ENCODE data around the gene ACBD6. TPM values are rescaled to one million over a fixed set of nuclear protein-coding genes. Genes with fewer than 3 reads are reported as not detected.

ACBD6 gene
- total RNA-seq, 1 experiment from 2014 or later = 48.5 TPM

- Histone ChIP-seq H3K9me3 (ENCODE audit: control insufficient read depth, insufficient read depth, low read depth, low read length) (no peaks in the 10 kb centered on the region), H3K36me3 (ENCODE audit: control insufficient read depth, insufficient read depth, low read length) (no peaks in the 10 kb centered on the region), H3K27me3 (ENCODE audit: control insufficient read depth, insufficient read depth, low read length) (no peaks in the 10 kb centered on the region), H3K27ac (ENCODE audit: low read length) (no peak overlapping the region), H3K4me3 (ENCODE audit: low read depth in 2 of 2, low read length in 2 of 2) (no peak overlapping the region), H3K4me1 (ENCODE audit: control insufficient read depth, insufficient read depth, low read length) (no peaks in the 10 kb centered on the region)
- CTCF ChIA-PET = no interaction called here
- intact Hi-C loops (cut with micrococcal nuclease; ENCODE audit: unreplicated experiment) = no loop called here
- POLR2A ChIA-PET = no interaction called here
- in situ Hi-C loops (cut with HindIII; ENCODE audit: low pct_unique_long_range_greater_than_20kb, low sequenced_read_pairs) = no loop called here
- ATAC-seq (no peak), DNase-seq (ENCODE audit: low read depth, low spot score) (no peak)
- no peak for TF ChIP-seq SIN3A (IDR thresholded peaks at IDR 0.05; ENCODE audit: borderline replicate concordance, insufficient read depth, low read depth, low read length)
- no TSS peak for BruUV-seq (replicated peaks)
Measured at GRCh38 chr1:180257486-180257885, 244.9 kb downstream of the ACBD6 start.

- Histone ChIP-seq H3K4me3 (ENCODE audit: low read depth in 2 of 2, low read length in 2 of 2) (no peak overlapping the region), H3K4me1 (ENCODE audit: control insufficient read depth, insufficient read depth, low read length) (no peaks in the 10 kb centered on the region), H3K9me3 (ENCODE audit: control insufficient read depth, insufficient read depth, low read depth, low read length) (no peaks in the 10 kb centered on the region), H3K27ac (ENCODE audit: low read length) (no peak overlapping the region), H3K27me3 (ENCODE audit: control insufficient read depth, insufficient read depth, low read length) (no peaks in the 10 kb centered on the region), H3K36me3 (ENCODE audit: control insufficient read depth, insufficient read depth, low read length) (no peaks in the 10 kb centered on the region)
- no peak for TF ChIP-seq POLR2AphosphoS5 (IDR thresholded peaks at IDR 0.05; ENCODE audit: low read depth, low read length)
- TF ChIP-seq TCF7L2 (IDR thresholded peaks at IDR 0.05; ENCODE audit: low read depth, low read length) = no peak
- TF ChIP-seq SIN3A (IDR thresholded peaks at IDR 0.05; ENCODE audit: borderline replicate concordance, insufficient read depth, low read depth, low read length) = no peak
- TF ChIP-seq REST (IDR thresholded peaks at IDR 0.05; ENCODE audit: insufficient read depth in 1 of 2, low read depth in 2 of 2, low read length in 1 of 2) = no peak
- no peak for TF ChIP-seq CTCF (IDR thresholded peaks at IDR 0.05)
- BruUV-seq (replicated peaks) = no TSS peak
- DNase-seq (ENCODE audit: low read depth, low spot score) = no peak
- in situ Hi-C loops (cut with HindIII; ENCODE audit: low pct_unique_long_range_greater_than_20kb, low sequenced_read_pairs) (no loop called here), intact Hi-C loops (cut with micrococcal nuclease; ENCODE audit: unreplicated experiment) (no loop called here)
- ATAC-seq = no peak
- ChIA-PET CTCF (no interaction called here), POLR2A (no interaction called here)
Measured at GRCh38 chr1:180257028-180257386, 245.4 kb downstream of the ACBD6 start.

- ChIA-PET POLR2A (no interaction called here), CTCF (no interaction called here)
- H3K27ac ChIP-seq (ENCODE audit: low read length) = no peak overlapping the region
- no peaks in the 10 kb centered on the region for H3K9me3 ChIP-seq (ENCODE audit: control insufficient read depth, insufficient read depth, low read depth, low read length)
- H3K4me3 ChIP-seq (ENCODE audit: low read depth in 2 of 2, low read length in 2 of 2) = no peak overlapping the region
- DNase-seq (ENCODE audit: low read depth, low spot score) (no peak), ATAC-seq (no peak)
- no TSS peak for BruUV-seq (replicated peaks)
- TF ChIP-seq SIN3A (IDR thresholded peaks at IDR 0.05; ENCODE audit: borderline replicate concordance, insufficient read depth, low read depth, low read length) (no peak), POLR2AphosphoS5 (IDR thresholded peaks at IDR 0.05; ENCODE audit: low read depth, low read length) (no peak), CTCF (IDR thresholded peaks at IDR 0.05) (no peak), TCF7L2 (IDR thresholded peaks at IDR 0.05; ENCODE audit: low read depth, low read length) (no peak), REST (IDR thresholded peaks at IDR 0.05; ENCODE audit: insufficient read depth in 1 of 2, low read depth in 2 of 2, low read length in 1 of 2) (no peak)
- no peaks in the 10 kb centered on the region for H3K27me3 ChIP-seq (ENCODE audit: control insufficient read depth, insufficient read depth, low read length)
- intact Hi-C loops (cut with micrococcal nuclease; ENCODE audit: unreplicated experiment) = no loop called here
- no peaks in the 10 kb centered on the region for H3K36me3 ChIP-seq (ENCODE audit: control insufficient read depth, insufficient read depth, low read length)
- H3K4me1 ChIP-seq (ENCODE audit: control insufficient read depth, insufficient read depth, low read length) = no peaks in the 10 kb centered on the region
- in situ Hi-C loops (cut with HindIII; ENCODE audit: low pct_unique_long_range_greater_than_20kb, low sequenced_read_pairs) = no loop called here
Measured at GRCh38 chr1:180256341-180257027, 245.9 kb downstream of the ACBD6 start.

Data from Panc1 (cell line).